K562 (cell line): ENCODE results near the gene SLC5A5. TPM values are rescaled to one million over a fixed set of nuclear protein-coding genes. Genes with fewer than 3 reads are reported as not detected.

Source experiments
- CBFB ChIP-seq: sonication (generic); formaldehyde crosslinking; IDR thresholded peaks from 2 replicates; pipeline ENCODE4 v1.4.0; 2020; ENCODE audit warnings: mild to moderate bottlenecking, missing genetic modification reagents
- CBX3 ChIP-seq, 2 experiments: IDR thresholded peaks; 1 replicate in 1 of 2; 2 replicates in 1 of 2; pipeline ENCODE4 v1.6.1; 2012; ENCODE audit warnings: inconsistent platforms in 2 of 2, low read length in 2 of 2, borderline replicate concordance in 1 of 2, control low read depth in 1 of 2
- CREM ChIP-seq: IDR thresholded peaks from 2 replicates; pipeline ENCODE4 v1.6.1; 2014; ENCODE audit warnings: antibody characterized with exemption, low read depth
- FOXA3 ChIP-seq, 2 experiments: fragments of 450-650 bp in 1 of 2; sonication (generic) in 1 of 2; formaldehyde crosslinking; IDR thresholded peaks in 1 of 2; conservative IDR thresholded peaks in 1 of 2; 2 replicates each; pipeline versions ENCODE4 v1.4.0 to v1.8.0; 2020 to 2022; ENCODE audit warnings: mild to moderate bottlenecking in 2 of 2, missing genetic modification reagents in 1 of 2
- HEY1 ChIP-seq: fragments of 250-450 bp; sonication (Bioruptor Pico); IDR thresholded peaks from 2 replicates; pipeline ENCODE4 v1.5.0; 2020; ENCODE audit warnings: mild to moderate bottlenecking, moderate library complexity, borderline replicate concordance
- KDM2B ChIP-seq: fragments of 250-450 bp; sonication (Bioruptor Pico); IDR thresholded peaks from 2 replicates; pipeline ENCODE4 v1.8.0; 2021; ENCODE audit warnings: mild to moderate bottlenecking, moderate library complexity
- NRF1 ChIP-seq, 2 experiments: fragments of 450-650 bp; IDR thresholded peaks in 1 of 2; conservative IDR thresholded peaks in 1 of 2; 2 replicates each; pipeline ENCODE4 v1.6.1; 2014; ENCODE audit warnings: mild to moderate bottlenecking in 2 of 2
- POLR2A ChIP-seq: fragments of 450-650 bp; conservative IDR thresholded peaks from 2 replicates; pipeline ENCODE4 v1.6.1; 2016
- SIN3B ChIP-seq: fragments of 450-650 bp; IDR thresholded peaks from 2 replicates; pipeline ENCODE4 v1.6.1; 2017; ENCODE audit warnings: low read depth, mild to moderate bottlenecking, moderate library complexity
- SIX5 ChIP-seq, 2 experiments: IDR thresholded peaks; 2 replicates each; pipeline ENCODE4 v1.6.1; 2011; ENCODE audit warnings: low read length in 2 of 2, borderline replicate concordance in 1 of 2, low read depth in 1 of 2, mild to moderate bottlenecking in 1 of 2, moderate library complexity in 1 of 2; ENCODE audit not compliant: insufficient read depth in 1 of 2
- SOX6 ChIP-seq: fragments of 450-650 bp; IDR thresholded peaks from 2 replicates; pipeline ENCODE4 v1.6.1; 2014; ENCODE audit warnings: mild to moderate bottlenecking
- SRF ChIP-seq, 2 experiments: fragments of 250-450, 450-650 bp in 1 of 2; sonication (Bioruptor Pico) in 1 of 2; sonication (generic) in 1 of 2; formaldehyde crosslinking; IDR thresholded peaks; 2 replicates each; pipeline versions ENCODE4 v1.5.0 to v1.5.1; 2020 to 2022; ENCODE audit warnings: mild to moderate bottlenecking in 1 of 2, missing genetic modification reagents in 1 of 2
- YY1 ChIP-seq, 3 experiments: IDR thresholded peaks; 2 replicates each; pipeline ENCODE4 v1.6.1; 2011; ENCODE audit warnings: low read length in 2 of 3, mild to moderate bottlenecking in 2 of 3, moderate library complexity in 2 of 3, borderline replicate concordance in 1 of 3, control low read depth in 1 of 3, low read depth in 1 of 3; ENCODE audit not compliant: insufficient read depth in 3 of 3, insufficient replicate concordance in 2 of 3, control insufficient read depth in 1 of 3, insufficient read length in 1 of 3; ENCODE audit errors: extremely low read depth in 1 of 3
- ZBTB1 ChIP-seq: sonication (generic); formaldehyde crosslinking; IDR thresholded peaks from 2 replicates; pipeline ENCODE4 v1.8.1; 2023; ENCODE audit warnings: missing genetic modification reagents, low read depth, mild to moderate bottlenecking, borderline replicate concordance
- ZBTB9 ChIP-seq: fragments of 450-650 bp; formaldehyde crosslinking; IDR thresholded peaks from 2 replicates; pipeline ENCODE4 v1.4.0; 2020; ENCODE audit warnings: mild to moderate bottlenecking, moderate library complexity
- ZNF121 ChIP-seq: sonication (generic); formaldehyde crosslinking; conservative IDR thresholded peaks from 2 replicates; pipeline ENCODE4 v1.8.0; 2022; ENCODE audit warnings: missing genetic modification reagents
- ZNF740 ChIP-seq, 3 experiments: fragments of 200-800 bp in 1 of 3; sonication (Bioruptor generic) in 1 of 3; sonication (generic) in 1 of 3; formaldehyde crosslinking in 1 of 3; IDR thresholded peaks; 2 replicates each; pipeline versions ENCODE4 v1.6.1 to v1.8.0; 2016 to 2022; ENCODE audit warnings: mild to moderate bottlenecking in 2 of 3, missing compliant biosample characterization in 2 of 3, missing genetic modification characterization in 2 of 3, missing genetic modification reagents in 1 of 3
- polyA plus RNA-seq, 8 experiments: library from polyadenylated mRNA; depleted of rRNA in 4 of 8; stranded (reverse) in 5 of 8; unstranded in 3 of 8; fragments of >200 nt; fragmentation: Nextera tagmentation in 2 of 8; fragmentation: Illumina TruSeq in 1 of 8; extraction: Ambion mirVana in 2 of 8; extraction: Trizol in 1 of 8; gene quantifications; 2 replicates each; pipeline versions ENCODE4 v1.2.1 to v1.2.3, GENCODE V29; 2011 to 2014; ENCODE audit warnings: inconsistent platforms in 1 of 8, missing spikeins in 1 of 8
- total RNA-seq, 7 experiments: library from RNA; depleted of rRNA in 6 of 7; stranded (reverse); fragments of >200 nt in 6 of 7; fragmentation: Illumina TruSeq in 2 of 7; extraction: Trizol in 2 of 7; gene quantifications; 2 replicates each; pipeline versions ENCODE4 v1.2.1 to v1.2.3, GENCODE V29; 2011 to 2021; ENCODE audit warnings: low replicate concordance in 1 of 7
- TF ChIP-seq, protein P1 (sequence below), 2 experiments: fragments of 250-450 bp in 1 of 2; fragments of 450-650 bp in 1 of 2; sonication (Bioruptor Pico) in 1 of 2; IDR thresholded peaks; 2 replicates each; pipeline versions ENCODE4 v1.6.1 to v1.8.0; 2016 to 2021; ENCODE audit warnings: mild to moderate bottlenecking in 2 of 2, moderate library complexity in 2 of 2, missing compliant biosample characterization in 1 of 2, missing genetic modification characterization in 1 of 2
- TF ChIP-seq, protein P2 (sequence below): sonication (generic); formaldehyde crosslinking; IDR thresholded peaks from 2 replicates; pipeline ENCODE4 v1.8.0; 2022; ENCODE audit warnings: mild to moderate bottlenecking, low read depth, missing genetic modification reagents

Gene SLC5A5
- total and polyA plus RNA-seq, 9 of the 15 experiments (the other 6 are each of a cell fraction or from before 2014, with no cell fraction given) = 0.10 to 0.73 (median 0.23) TPM

- TF ChIP-seq SIX5 (IDR thresholded peaks at IDR 0.05; ENCODE audit: borderline replicate concordance in 1 of 2, insufficient read depth in 1 of 2, low read depth in 1 of 2, low read length in 2 of 2) = no peak
- TF ChIP-seq SIN3B = no peak
- 0 out of 2 replicates have a peak, but pooled peaks have one; percentile 8 for TF ChIP-seq SOX6
- peak in 1 of 2 experiments; percentile 34; a peak in 1 of 4 replicates for TF ChIP-seq SRF (CRISPR knock-in tag; IDR thresholded peaks at IDR 0.05)
- TF ChIP-seq CREM = peak; percentile 53
- TF ChIP-seq ZBTB1 (CRISPR knock-in tag) = peak; percentile 49; the same call in 1 of the 2 replicates
- TF ChIP-seq ZBTB9 (CRISPR knock-in tag) = 0 out of 2 replicates have a peak, but pooled peaks have one; percentile 33
- TF ChIP-seq YY1 (IDR thresholded peaks at IDR 0.05; ENCODE audit: borderline replicate concordance in 1 of 3, control insufficient read depth in 1 of 3, extremely low read depth in 1 of 3, insufficient read depth in 3 of 3, insufficient read length in 1 of 3, insufficient replicate concordance in 2 of 3, low read depth in 1 of 3, low read length in 2 of 3) = peak in 2 of 3 experiments; percentile 41 to 63
- no peak for TF ChIP-seq HEY1
- no peak for TF ChIP-seq CBFB (CRISPR knock-in tag)
- TF ChIP-seq, protein P1, sequence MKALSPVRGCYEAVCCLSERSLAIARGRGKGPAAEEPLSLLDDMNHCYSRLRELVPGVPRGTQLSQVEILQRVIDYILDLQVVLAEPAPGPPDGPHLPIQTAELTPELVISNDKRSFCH (CRISPR knock-in tag; IDR thresholded peaks at IDR 0.05) = no peak
- TF ChIP-seq, protein P1 (tag; IDR thresholded peaks at IDR 0.05) = peak; percentile 44; the same call in 1 of the 2 replicates
- TF ChIP-seq ZNF121 (CRISPR knock-in tag) = 0 out of 2 replicates have a peak, but pooled peaks have one; percentile 13
- TF ChIP-seq FOXA3 (CRISPR knock-in tag; conservative IDR thresholded peaks at IDR 0.05 in 1 of 2, IDR thresholded peaks at IDR 0.05 in 1 of 2) = peak in 1 of 2 experiments; percentile 73; a peak in 2 of 4 replicates
- TF ChIP-seq CBX3 (IDR thresholded peaks at IDR 0.05; ENCODE audit: borderline replicate concordance in 1 of 2, low read length in 2 of 2) = peak in 1 of 2 experiments; percentile 70; a peak in 1 of 3 replicates
- peak; percentile 85 for TF ChIP-seq POLR2A
- TF ChIP-seq, protein P2, sequence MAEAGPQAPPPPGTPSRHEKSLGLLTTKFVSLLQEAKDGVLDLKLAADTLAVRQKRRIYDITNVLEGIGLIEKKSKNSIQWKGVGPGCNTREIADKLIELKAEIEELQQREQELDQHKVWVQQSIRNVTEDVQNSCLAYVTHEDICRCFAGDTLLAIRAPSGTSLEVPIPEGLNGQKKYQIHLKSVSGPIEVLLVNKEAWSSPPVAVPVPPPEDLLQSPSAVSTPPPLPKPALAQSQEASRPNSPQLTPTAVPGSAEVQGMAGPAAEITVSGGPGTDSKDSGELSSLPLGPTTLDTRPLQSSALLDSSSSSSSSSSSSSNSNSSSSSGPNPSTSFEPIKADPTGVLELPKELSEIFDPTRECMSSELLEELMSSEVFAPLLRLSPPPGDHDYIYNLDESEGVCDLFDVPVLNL (CRISPR knock-in tag) = peak; percentile 52; the same call in 1 of the 2 replicates
- peak; percentile 87 to 90 for TF ChIP-seq NRF1 (conservative IDR thresholded peaks at IDR 0.05 in 1 of 2, IDR thresholded peaks at IDR 0.05 in 1 of 2)
- TF ChIP-seq ZNF740 (CRISPR knock-in tag; IDR thresholded peaks at IDR 0.05) = peak; percentile 60; the same call in 1 of the 2 replicates
- no peak for TF ChIP-seq ZNF740 (tag; IDR thresholded peaks at IDR 0.05)
- TF ChIP-seq KDM2B (CRISPR knock-in tag) = peak; percentile 65
Measured at GRCh38 chr19:17841810-17842662, 29.7 kb upstream of the SLC5A5 start (continued).
